A549 (cell line): Measurements from ENCODE around the gene ECPAS. TPM values are rescaled to one million over a fixed set of nuclear protein-coding genes. Genes with fewer than 3 reads are reported as not detected.

Source experiments
- ATAC-seq, 2 experiments: fragments of 200-7000 bp in 1 of 2; fragments of >200 bp in 1 of 2; cut with Nextera tagmentation in 1 of 2; cut with Tn5 transposase in 1 of 2; 3 replicates each; pipeline versions ENCODE4 v1.8.0 to v1.9.1; 2018 to 2020; ENCODE audit warnings: mild to moderate bottlenecking in 1 of 2, moderate library complexity in 1 of 2
- CTCF ChIA-PET: fragments of 300-600 bp; sonication (Branson Sonifier 250); formaldehyde crosslinking; extraction: SDS; loops from one replicate; lab custom pipeline; 2021; ENCODE audit warnings: antibody characterized with exemption, inconsistent platforms; lab: Yijun Ruan, JAX
- POLR2A ChIA-PET: fragments of 350-600 bp; formaldehyde crosslinking; extraction: SDS; loops from one replicate; lab custom pipeline; 2021; ENCODE audit warnings: antibody characterized with exemption, inconsistent platforms; lab: Yijun Ruan, JAX
- DNase-seq, 2 experiments: peaks; one replicate each; pipeline versions ENCODE4 v3.0.0 to v3.0.0-alpha.2; 2011 to 2016; ENCODE audit warnings: low read depth in 1 of 2, low spot score in 1 of 2
- FAIRE-seq: peaks from 2 replicates; lab custom pipeline; 2011; peaks lifted over from hg19 to GRCh38; lab: Jason Lieb, UNC
- H3K27ac ChIP-seq, 2 experiments: fragments of >200 bp; sonication (Bioruptor Twin); formaldehyde crosslinking; 3 replicates each; pipeline ENCODE4 v1.5.1; 2016 to 2017
- H3K4me1 ChIP-seq: fragments of >200 bp; sonication (Bioruptor Twin); formaldehyde crosslinking; 3 replicates; pipeline ENCODE4 v1.6.1; 2016
- H3K4me2 ChIP-seq: fragments of >200 bp; sonication (Bioruptor Twin); formaldehyde crosslinking; 3 replicates; pipeline ENCODE4 v1.6.1; 2016
- H3K4me3 ChIP-seq: fragments of >200 bp; sonication (Bioruptor Twin); formaldehyde crosslinking; 3 replicates; pipeline ENCODE4 v1.5.1; 2016
- H3K9me3 ChIP-seq: fragments of >200 bp; sonication (Bioruptor Twin); formaldehyde crosslinking; 3 replicates; pipeline ENCODE4 v1.6.1; 2016
- CHD2 ChIP-seq: fragments of 150-350 bp; IDR thresholded peaks from 2 replicates; pipeline ENCODE4 v1.6.1; 2014; ENCODE audit warnings: low read length; ENCODE audit not compliant: partially characterized antibody
- CHD4 ChIP-seq: fragments of 200-600 bp; sonication (generic); IDR thresholded peaks from 2 replicates; pipeline ENCODE4 v1.6.1; 2016; ENCODE audit warnings: antibody characterized with exemption, mild to moderate bottlenecking, borderline replicate concordance
- CTCF ChIP-seq: fragments of >200 bp; sonication (Bioruptor Twin); formaldehyde crosslinking; IDR thresholded peaks from 3 replicates; pipeline ENCODE4 v1.5.1; 2016
- E2F6 ChIP-seq: IDR thresholded peaks from 2 replicates; pipeline ENCODE4 v1.6.1; 2012; ENCODE audit warnings: low read depth, borderline replicate concordance
- FOSL2 ChIP-seq, 2 experiments: fragments of 450-650 bp in 1 of 2; fragments of >200 bp in 1 of 2; sonication (Bioruptor Twin) in 1 of 2; formaldehyde crosslinking; IDR thresholded peaks; 2 replicates each; pipeline versions ENCODE4 v1.5.0 to v1.6.1; 2016 to 2020; ENCODE audit warnings: mild to moderate bottlenecking in 1 of 2, moderate library complexity in 1 of 2
- FOXS1 ChIP-seq: fragments of 250-450 bp; sonication (Bioruptor Pico); IDR thresholded peaks from 2 replicates; pipeline ENCODE4 v1.5.0; 2020; ENCODE audit warnings: mild to moderate bottlenecking, moderate library complexity
- HOXB13 ChIP-seq: fragments of 250-450 bp; sonication (Bioruptor Pico); IDR thresholded peaks from 2 replicates; pipeline ENCODE4 v1.5.0; 2020; ENCODE audit warnings: low read depth, mild to moderate bottlenecking, moderate library complexity
- JUN ChIP-seq, 2 experiments: fragments of >200 bp; sonication (Bioruptor Twin); formaldehyde crosslinking; IDR thresholded peaks; 2 replicates in 1 of 2; 3 replicates in 1 of 2; pipeline ENCODE4 v1.6.1; 2016 to 2017
- JUNB ChIP-seq: fragments of >200 bp; sonication (Bioruptor Twin); formaldehyde crosslinking; IDR thresholded peaks from 2 replicates; pipeline ENCODE4 v1.6.1; 2016
- KDM1A ChIP-seq: fragments of 200-600 bp; sonication (generic); IDR thresholded peaks from 2 replicates; pipeline ENCODE4 v1.6.1; 2016; ENCODE audit warnings: low read depth, mild to moderate bottlenecking
- NFE2L2 ChIP-seq: fragments of 150-350 bp; conservative IDR thresholded peaks from 2 replicates; pipeline ENCODE4 v1.6.1; 2014; ENCODE audit warnings: low read length
- RAD21 ChIP-seq, 2 experiments: fragments of >200 bp in 1 of 2; sonication (Bioruptor Twin) in 1 of 2; formaldehyde crosslinking in 1 of 2; IDR thresholded peaks in 1 of 2; conservative IDR thresholded peaks in 1 of 2; 2 replicates in 1 of 2; 3 replicates in 1 of 2; pipeline ENCODE4 v1.6.1; 2012 to 2018; ENCODE audit warnings: inconsistent platforms in 1 of 2
- RARB ChIP-seq: fragments of 250-450 bp; sonication (Bioruptor Pico); IDR thresholded peaks from 2 replicates; pipeline ENCODE4 v1.8.0; 2021; ENCODE audit warnings: mild to moderate bottlenecking, moderate library complexity
- RFX5 ChIP-seq: fragments of 450-650 bp; IDR thresholded peaks from 2 replicates; pipeline ENCODE4 v1.7.1; 2014; ENCODE audit warnings: antibody characterized with exemption, mild to moderate bottlenecking, moderate library complexity
- RNF2 ChIP-seq: fragments of 200-600 bp; sonication (generic); IDR thresholded peaks from 2 replicates; pipeline ENCODE4 v1.6.1; 2016; ENCODE audit warnings: low read depth, mild to moderate bottlenecking, antibody characterized with exemption, moderate library complexity, borderline replicate concordance
- ZFP36 ChIP-seq: fragments of 450-650 bp; IDR thresholded peaks from 2 replicates; pipeline ENCODE4 v1.6.1; 2014; ENCODE audit warnings: borderline replicate concordance; ENCODE audit not compliant: partially characterized antibody
- ZSCAN20 ChIP-seq: fragments of 250-450 bp; sonication (Bioruptor Pico); IDR thresholded peaks from 2 replicates; pipeline ENCODE4 v1.8.0; 2022; ENCODE audit warnings: mild to moderate bottlenecking, moderate library complexity
- WGBS: methylation state at CpG from one replicate; pipeline ENCODE4 v1.1.6; 2017; ENCODE audit errors: missing lambda C conversion rate; 5-methylcytosine and 5-hydroxymethylcytosine counted together
- polyA plus RNA-seq, 4 experiments: library from polyadenylated mRNA; depleted of rRNA in 3 of 4; stranded (reverse); fragments of >200 nt; fragmentation: RNase III in 1 of 4; extraction: RNeasy Plus Mini Kit Qiagen cat#74134 plus additional on column Dnase treatment in 1 of 4; gene quantifications; 2 replicates in 3 of 4; 3 replicates in 1 of 4; pipeline ENCODE4 v1.2.3, GENCODE V29; 2011 to 2017
- TF ChIP-seq, protein P1 (sequence below): fragments of 250-450 bp; sonication (Bioruptor Pico); IDR thresholded peaks from 2 replicates; pipeline ENCODE4 v1.5.0; 2021; ENCODE audit warnings: mild to moderate bottlenecking, moderate library complexity, borderline replicate concordance
- TF ChIP-seq, protein P2 (sequence below): fragments of >200 bp; sonication (Bioruptor Twin); formaldehyde crosslinking; IDR thresholded peaks from 2 replicates; pipeline ENCODE4 v1.6.1; 2016

The ECPAS gene
- polyA plus RNA-seq, 2 of the 4 experiments (the other 2 are of a cell fraction), result 40.1 to 73.6 TPM

- no peak for TF ChIP-seq FOXS1 (CRISPR knock-in tag)
- TF ChIP-seq FOSL2 (IDR thresholded peaks at IDR 0.05), result no peak
- no peak for TF ChIP-seq FOSL2 (CRISPR knock-in tag; IDR thresholded peaks at IDR 0.05)
- no peak for TF ChIP-seq NFE2L2
- no peak for TF ChIP-seq E2F6
- no peak for TF ChIP-seq CTCF
- TF ChIP-seq RNF2, result no peak
- TF ChIP-seq JUNB, result no peak
- TF ChIP-seq RAD21 (conservative IDR thresholded peaks at IDR 0.05 in 1 of 2, IDR thresholded peaks at IDR 0.05 in 1 of 2), result no peak
- no peak for FAIRE-seq
- POLR2A ChIA-PET, result no interaction called here
- Histone ChIP-seq H3K4me3 (no peak overlapping the region), H3K4me1 (peaks cover 14% of the 10 kb centered on the region), H3K27ac (no peak overlapping the region; a peak in 1 of 6 replicates), H3K4me2 (peak overlapping the region; percentile 28; the same call in 1 of the 3 replicates), H3K9me3 (no peaks in the 10 kb centered on the region)
- DNase-seq, result no peak
- 71% methylated on average over 1 of the region's 1 CpG for WGBS
- ATAC-seq, result no peak
- CTCF ChIA-PET, result interaction anchor here (1.0 to 1.5 kb wide), 2 partner anchors 15 to 30 kb away, joined by 3 read pairs; no protein-coding TSS in a partner anchor
These were observed 47.6 kb downstream of the ECPAS start for GRCh38 chr9:111436571-111436970.

- no peak overlapping the region for H3K27ac ChIP-seq
- TF ChIP-seq RARB, result no peak
- TF ChIP-seq, protein P1, sequence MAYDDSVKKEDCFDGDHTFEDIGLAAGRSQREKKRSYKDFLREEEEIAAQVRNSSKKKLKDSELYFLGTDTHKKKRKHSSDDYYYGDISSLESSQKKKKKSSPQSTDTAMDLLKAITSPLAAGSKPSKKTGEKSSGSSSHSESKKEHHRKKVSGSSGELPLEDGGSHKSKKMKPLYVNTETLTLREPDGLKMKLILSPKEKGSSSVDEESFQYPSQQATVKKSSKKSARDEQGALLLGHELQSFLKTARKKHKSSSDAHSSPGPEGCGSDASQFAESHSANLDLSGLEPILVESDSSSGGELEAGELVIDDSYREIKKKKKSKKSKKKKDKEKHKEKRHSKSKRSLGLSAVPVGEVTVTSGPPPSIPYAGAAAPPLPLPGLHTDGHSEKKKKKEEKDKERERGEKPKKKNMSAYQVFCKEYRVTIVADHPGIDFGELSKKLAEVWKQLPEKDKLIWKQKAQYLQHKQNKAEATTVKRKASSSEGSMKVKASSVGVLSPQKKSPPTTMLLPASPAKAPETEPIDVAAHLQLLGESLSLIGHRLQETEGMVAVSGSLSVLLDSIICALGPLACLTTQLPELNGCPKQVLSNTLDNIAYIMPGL (CRISPR knock-in tag), result no peak
- TF ChIP-seq JUNB, result no peak
- no peak for TF ChIP-seq RAD21 (conservative IDR thresholded peaks at IDR 0.05 in 1 of 2, IDR thresholded peaks at IDR 0.05 in 1 of 2)
- no peak for TF ChIP-seq HOXB13 (CRISPR knock-in tag)
- TF ChIP-seq ZSCAN20 (CRISPR knock-in tag), result no peak
- TF ChIP-seq JUN (IDR thresholded peaks at IDR 0.05), result no peak
- TF ChIP-seq, all 56 proteins: peak for 0
- H3K4me3 ChIP-seq, result no peak overlapping the region
- no peaks in the 10 kb centered on the region for H3K9me3 ChIP-seq
- no peak for DNase-seq
- ATAC-seq, result no peak
- H3K4me1 ChIP-seq, result peaks cover 29% of the 10 kb centered on the region
- POLR2A ChIA-PET, result no interaction called here
- no peak overlapping the region for H3K4me2 ChIP-seq
- FAIRE-seq, result no peak
- WGBS, result 94% methylated on average over 3 of the region's 3 CpGs
- CTCF ChIA-PET, result no interaction called here
These were observed 51.1 kb downstream of the ECPAS start for GRCh38 chr9:111433082-111433481.

DNA sequence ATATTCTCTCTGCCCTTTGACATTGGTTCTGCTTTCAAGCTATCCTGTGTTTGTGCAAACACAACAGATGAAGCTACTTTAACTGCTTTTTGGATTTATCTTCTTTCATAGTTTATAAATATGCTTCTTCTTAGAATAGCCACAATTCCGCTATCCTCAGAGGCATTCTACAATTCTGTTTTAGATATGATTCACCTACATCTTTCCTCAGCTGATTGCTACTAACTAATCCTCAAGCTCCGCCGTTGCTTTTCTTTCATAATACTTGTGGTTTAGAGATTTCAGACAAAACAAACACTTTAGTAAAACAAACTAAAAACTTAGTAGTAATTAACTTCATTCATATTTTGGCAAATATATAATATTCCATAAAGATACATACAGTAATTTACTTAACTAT is 52.5 kb downstream of the ECPAS start:
- no peak for FAIRE-seq
- POLR2A ChIA-PET, result no interaction called here
- ATAC-seq, result no peak

More for the DNA sequence above, 52.5 kb downstream of the ECPAS start:
- no peaks in the 10 kb centered on the region for H3K9me3 ChIP-seq
- DNase-seq, result no peak
- peaks cover 35% of the 10 kb centered on the region for H3K4me1 ChIP-seq
- TF ChIP-seq RFX5, result no peak
- TF ChIP-seq, protein P2, sequence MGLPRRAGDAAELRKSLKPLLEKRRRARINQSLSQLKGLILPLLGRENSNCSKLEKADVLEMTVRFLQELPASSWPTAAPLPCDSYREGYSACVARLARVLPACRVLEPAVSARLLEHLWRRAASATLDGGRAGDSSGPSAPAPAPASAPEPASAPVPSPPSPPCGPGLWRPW, result no peak
- no peak for TF ChIP-seq ZFP36
- TF ChIP-seq CHD2, result no peak
- no peak for TF ChIP-seq KDM1A
- no peak for TF ChIP-seq CHD4
- TF ChIP-seq, all 56 proteins: peak for 0
- H3K4me3 ChIP-seq, result no peak overlapping the region
- H3K27ac ChIP-seq, result no peak overlapping the region
- CTCF ChIA-PET, result no interaction called here
- no peak overlapping the region for H3K4me2 ChIP-seq
- WGBS, result 90% methylated on average over 3 of the region's 3 CpGs
